H7 (cell line): ENCODE measurements around the gene ITM2C. TPM values are rescaled to one million over a fixed set of nuclear protein-coding genes. Genes with fewer than 3 reads are reported as not detected.
A peak's percentile ranks its signal among the peaks of the same experiment; 100 is the strongest.

ENCODE experiments used
- DNase-seq: peaks from one replicate; pipeline ENCODE4 v3.0.0; 2012
- H3K27me3 ChIP-seq: 2 replicates; pipeline ENCODE4 v1.6.0; 2011; ENCODE audit warnings: mild to moderate bottlenecking, low read length; ENCODE audit not compliant: control insufficient read depth, insufficient read depth
- H3K36me3 ChIP-seq: replicated peaks from 2 replicates; pipeline ENCODE4 v1.5.1; 2011; ENCODE audit warnings: low read length; ENCODE audit not compliant: control insufficient read depth, insufficient read depth
- H3K4me3 ChIP-seq: 2 replicates; pipeline ENCODE4 v1.5.1; 2011; ENCODE audit warnings: low read depth, mild to moderate bottlenecking, control low read depth, low read length, moderate library complexity; ENCODE audit not compliant: insufficient read depth
- total RNA-seq: library from RNA; depleted of rRNA; stranded (reverse); fragments of >200 nt; shearing (Covaris generic); gene quantifications from 2 replicates; pipeline ENCODE4 v1.2.3, GENCODE V29; 2014

Gene ITM2C
- total RNA-seq, 1 experiment from 2014 or later: 392 TPM

GRCh38 chr2:230900336-230900995, 35.7 kb downstream of the ITM2C start:
- no peaks in the 10 kb centered on the region for H3K36me3 ChIP-seq
- no peak overlapping the region for H3K4me3 ChIP-seq
- DNase-seq: no peak
- no peaks in the 10 kb centered on the region for H3K27me3 ChIP-seq

- Histone ChIP-seq H3K27me3 (no peaks in the 10 kb centered on the region), H3K4me3 (no peak overlapping the region), H3K36me3 (no peaks in the 10 kb centered on the region)
- DNase-seq: no peak
These were observed 36.3 kb downstream of the ITM2C start for GRCh38 chr2:230901006-230901405.

- no peak overlapping the region for H3K4me3 ChIP-seq
- H3K27me3 ChIP-seq: no peaks in the 10 kb centered on the region
- peak; percentile 86 for DNase-seq
- H3K36me3 ChIP-seq: no peaks in the 10 kb centered on the region
These were observed 37.6 kb downstream of the ITM2C start for GRCh38 chr2:230902180-230902899.

- no peaks in the 10 kb centered on the region; the same call in 1 of the 2 replicates for H3K27me3 ChIP-seq
- DNase-seq: no peak
- no peaks in the 10 kb centered on the region for H3K36me3 ChIP-seq
- no peak overlapping the region for H3K4me3 ChIP-seq
These were observed 38.7 kb downstream of the ITM2C start for GRCh38 chr2:230903231-230904150.

- no peak for DNase-seq
- H3K4me3 ChIP-seq: no peak overlapping the region
- H3K36me3 ChIP-seq: no peaks in the 10 kb centered on the region
- no peaks in the 10 kb centered on the region; the same call in 1 of the 2 replicates for H3K27me3 ChIP-seq
These were observed 40.2 kb downstream of the ITM2C start for GRCh38 chr2:230904856-230905447.

GRCh38 chr2:230905448-230906421, 41.0 kb downstream of the ITM2C start:
- H3K36me3 ChIP-seq: no peaks in the 10 kb centered on the region
- no peak overlapping the region for H3K4me3 ChIP-seq
- no peaks in the 10 kb centered on the region; the same call in 1 of the 2 replicates for H3K27me3 ChIP-seq
- DNase-seq: peak; percentile 56

- H3K4me3 ChIP-seq: no peak overlapping the region
- DNase-seq: no peak
- no peaks in the 10 kb centered on the region; the same call in 1 of the 2 replicates for H3K27me3 ChIP-seq
- no peaks in the 10 kb centered on the region for H3K36me3 ChIP-seq
These were observed 41.9 kb downstream of the ITM2C start for GRCh38 chr2:230906471-230907230.

GRCh38 chr2:230907361-230908091, 42.8 kb downstream of the ITM2C start:
- Histone ChIP-seq H3K36me3 (no peaks in the 10 kb centered on the region), H3K4me3 (no peak overlapping the region), H3K27me3 (no peaks in the 10 kb centered on the region; the same call in 1 of the 2 replicates)
- DNase-seq: no peak

GRCh38 chr2:230908092-230908594, 43.4 kb downstream of the ITM2C start:
- Histone ChIP-seq H3K4me3 (no peak overlapping the region), H3K36me3 (no peaks in the 10 kb centered on the region), H3K27me3 (no peaks in the 10 kb centered on the region; the same call in 1 of the 2 replicates)
- no peak for DNase-seq

- H3K36me3 ChIP-seq: no peaks in the 10 kb centered on the region
- no peaks in the 10 kb centered on the region; the same call in 1 of the 2 replicates for H3K27me3 ChIP-seq
- DNase-seq: no peak
- no peak overlapping the region for H3K4me3 ChIP-seq
These were observed 44.0 kb downstream of the ITM2C start for GRCh38 chr2:230908595-230909191.

GRCh38 chr2:230909841-230910545, 45.3 kb downstream of the ITM2C start:
- no peaks in the 10 kb centered on the region for H3K36me3 ChIP-seq
- no peak for DNase-seq
- H3K4me3 ChIP-seq: no peak overlapping the region
- no peaks in the 10 kb centered on the region; the same call in 1 of the 2 replicates for H3K27me3 ChIP-seq
